Measurements from ENCODE around the gene SLC26A8. TPM values are rescaled to one million over a fixed set of nuclear protein-coding genes. Genes with fewer than 3 reads are reported as not detected.

SLC26A8 gene
- total RNA-seq, 1 experiment from 2014 or later = not detected

- no peaks in the 10 kb centered on the region for H3K27me3 ChIP-seq (ENCODE audit: insufficient read depth, low read depth)
- no peak overlapping the region for H2AFZ ChIP-seq
- peak overlapping the region; percentile 12; the same call in 1 of the 2 replicates for H3K27ac ChIP-seq
- peaks cover 3% of the 10 kb centered on the region; the same call in 1 of the 2 replicates for H3K9me3 ChIP-seq (ENCODE audit: insufficient read depth, low read depth)
- ChIA-PET POLR2A (ENCODE audit: unreplicated experiment) (no interaction called here), CTCF (no interaction called here)
- peaks cover 15% of the 10 kb centered on the region; the same call in 1 of the 2 replicates for H3F3A ChIP-seq (ENCODE audit: insufficient read depth, low read depth)
- H4K20me1 ChIP-seq (ENCODE audit: insufficient read depth) = peaks cover 15% of the 10 kb centered on the region
- H3K4me2 ChIP-seq = no peak overlapping the region
- H3K79me2 ChIP-seq (ENCODE audit: low read depth) = peaks cover 95% of the 10 kb centered on the region
- intact Hi-C loops (cut with micrococcal nuclease; ENCODE audit: unreplicated experiment) = no loop called here
- H3K9me2 ChIP-seq (ENCODE audit: insufficient read depth) = no peaks in the 10 kb centered on the region
- no peak for TF ChIP-seq EZH2 (IDR thresholded peaks at IDR 0.05; ENCODE audit: low read depth)
- no peak for TF ChIP-seq CTCF (conservative IDR thresholded peaks at IDR 0.05)
- H3K4me1 ChIP-seq (replicated peaks; ENCODE audit: insufficient read depth) = no peaks in the 10 kb centered on the region
- H3K36me3 ChIP-seq (ENCODE audit: low read depth) = peaks cover 65% of the 10 kb centered on the region
- no peak for DNase-seq
- no peak overlapping the region for H3K4me3 ChIP-seq
- no TSS peak for BruUV-seq (replicated peaks)
These were observed 119.2 kb downstream of the SLC26A8 start for GRCh38 chr6:35905141-35905785.

GRCh38 chr6:35903679-35904078 lies 120.8 kb downstream of the SLC26A8 start:
- Histone ChIP-seq H4K20me1 (ENCODE audit: insufficient read depth) (peaks cover 15% of the 10 kb centered on the region), H3K4me2 (no peak overlapping the region), H3K79me2 (ENCODE audit: low read depth) (peaks cover 92% of the 10 kb centered on the region), H3F3A (ENCODE audit: insufficient read depth, low read depth) (peaks cover 15% of the 10 kb centered on the region; the same call in 1 of the 2 replicates), H3K9me2 (ENCODE audit: insufficient read depth) (no peaks in the 10 kb centered on the region), H3K9me3 (ENCODE audit: insufficient read depth, low read depth) (no peaks in the 10 kb centered on the region), H3K4me1 (replicated peaks; ENCODE audit: insufficient read depth) (no peaks in the 10 kb centered on the region), H3K36me3 (ENCODE audit: low read depth) (peaks cover 59% of the 10 kb centered on the region), H3K4me3 (no peak overlapping the region), H3K27ac (no peak overlapping the region), H3K27me3 (ENCODE audit: insufficient read depth, low read depth) (no peaks in the 10 kb centered on the region), H2AFZ (no peak overlapping the region)
- TF ChIP-seq CTCF (conservative IDR thresholded peaks at IDR 0.05) (no peak), EZH2 (IDR thresholded peaks at IDR 0.05; ENCODE audit: low read depth) (no peak)
- ChIA-PET CTCF (no interaction called here), POLR2A (ENCODE audit: unreplicated experiment) (interaction anchor here (0.6 kb wide), 1 partner anchor 21 kb away, joined by 3 read pairs; no protein-coding TSS in a partner anchor)
- DNase-seq = no peak
- no TSS peak for BruUV-seq (replicated peaks)
- intact Hi-C loops (cut with micrococcal nuclease; ENCODE audit: unreplicated experiment) = no loop called here

GRCh38 chr6:35900448-35900847 lies 124.0 kb downstream of the SLC26A8 start:
- no peaks in the 10 kb centered on the region for H3K9me3 ChIP-seq (ENCODE audit: insufficient read depth, low read depth)
- no peak for DNase-seq
- H3K4me2 ChIP-seq = no peak overlapping the region
- TF ChIP-seq CTCF (conservative IDR thresholded peaks at IDR 0.05) (no peak), EZH2 (IDR thresholded peaks at IDR 0.05; ENCODE audit: low read depth) (no peak)
- POLR2A ChIA-PET (ENCODE audit: unreplicated experiment) = no interaction called here
- H3K79me2 ChIP-seq (ENCODE audit: low read depth) = peaks cover 92% of the 10 kb centered on the region
- no peak overlapping the region for H3K27ac ChIP-seq
- H3F3A ChIP-seq (ENCODE audit: insufficient read depth, low read depth) = peaks cover 13% of the 10 kb centered on the region
- peaks cover 10% of the 10 kb centered on the region for H3K4me1 ChIP-seq (replicated peaks; ENCODE audit: insufficient read depth)
- intact Hi-C loops (cut with micrococcal nuclease; ENCODE audit: unreplicated experiment) = no loop called here
- no TSS peak for BruUV-seq (replicated peaks)
- CTCF ChIA-PET = no interaction called here
- H3K9me2 ChIP-seq (ENCODE audit: insufficient read depth) = no peaks in the 10 kb centered on the region
- no peak overlapping the region for H3K4me3 ChIP-seq
- H3K27me3 ChIP-seq (ENCODE audit: insufficient read depth, low read depth) = no peaks in the 10 kb centered on the region
- peaks cover 36% of the 10 kb centered on the region for H3K36me3 ChIP-seq (ENCODE audit: low read depth)
- H2AFZ ChIP-seq = no peak overlapping the region
- H4K20me1 ChIP-seq (ENCODE audit: insufficient read depth) = peaks cover 5% of the 10 kb centered on the region
